WTC11 (cell line): ENCODE data around the gene NRXN2. TPM values are rescaled to one million over a fixed set of nuclear protein-coding genes. Genes with fewer than 3 reads are reported as not detected.
A peak's percentile ranks its signal among the peaks of the same experiment; 100 is the strongest.

Experiments used
- ATAC-seq: fragments of 200-7000 bp; cut with Tn5 transposase; 2 replicates; pipeline ENCODE4 v1.10.0; 2021; ENCODE audit warnings: mild to moderate bottlenecking, moderate library complexity
- CTCF ChIA-PET: fragments of 300-600 bp; sonication (Branson Sonifier 250); formaldehyde crosslinking; loops from one replicate; lab custom pipeline; 2021; ENCODE audit warnings: antibody characterized with exemption; lab: Charles Lee
- POLR2A ChIA-PET: fragments of 350-600 bp; sonication (Branson Sonifier 250); formaldehyde crosslinking; loops from one replicate; lab custom pipeline; 2021; ENCODE audit warnings: antibody characterized with exemption; lab: Charles Lee
- DNase-seq: peaks from one replicate; pipeline ENCODE4 v3.0.0; 2021; ENCODE audit warnings: low spot score
- H3K27ac Mint-ChIP-seq: 2 replicates; pipeline ENCODE4 v1.8.0; 2021; ENCODE audit warnings: mixed read lengths
- H3K27me3 Mint-ChIP-seq: 2 replicates; pipeline ENCODE4 v1.8.0; 2021; ENCODE audit warnings: low read depth, mild to moderate bottlenecking, moderate library complexity, mixed read lengths
- H3K36me3 Mint-ChIP-seq: 2 replicates; pipeline ENCODE4 v1.8.0; 2021; ENCODE audit warnings: mixed read lengths
- H3K4me1 Mint-ChIP-seq: 2 replicates; pipeline ENCODE4 v1.8.0; 2022; ENCODE audit warnings: mixed read lengths
- H3K4me3 Mint-ChIP-seq: 2 replicates; pipeline ENCODE4 v1.8.0; 2021; ENCODE audit warnings: mild to moderate bottlenecking, moderate library complexity, mixed read lengths
- H3K9me3 Mint-ChIP-seq: 2 replicates; pipeline ENCODE4 v1.8.0; 2021; ENCODE audit warnings: mixed read lengths
- ATF1 ChIP-seq: sonication (generic); formaldehyde crosslinking; IDR thresholded peaks from 2 replicates; pipeline ENCODE4 v1.8.1; 2023; ENCODE audit warnings: mild to moderate bottlenecking, moderate library complexity, missing genetic modification reagents
- CREB1 ChIP-seq: sonication (generic); formaldehyde crosslinking; IDR thresholded peaks from 2 replicates; pipeline ENCODE4 v1.8.0; 2023; ENCODE audit warnings: mild to moderate bottlenecking, missing genetic modification reagents
- EMX1 ChIP-seq: fragments of 250-450 bp; sonication (Bioruptor Pico); IDR thresholded peaks from 2 replicates; pipeline ENCODE4 v1.8.0; 2021; ENCODE audit warnings: mild to moderate bottlenecking
- ESRRA ChIP-seq: sonication (generic); formaldehyde crosslinking; IDR thresholded peaks from 2 replicates; pipeline ENCODE4 v1.8.1; 2022; ENCODE audit warnings: mild to moderate bottlenecking, missing genetic modification reagents, borderline replicate concordance
- ETV6 ChIP-seq: sonication (generic); formaldehyde crosslinking; IDR thresholded peaks from 2 replicates; pipeline ENCODE4 v1.8.1; 2022; ENCODE audit warnings: mild to moderate bottlenecking, missing genetic modification reagents
- FOXK1 ChIP-seq: sonication (generic); formaldehyde crosslinking; IDR thresholded peaks from 2 replicates; pipeline ENCODE4 v1.8.0; 2022; ENCODE audit warnings: mild to moderate bottlenecking, moderate library complexity, missing genetic modification reagents
- GABPB1 ChIP-seq: sonication (generic); formaldehyde crosslinking; IDR thresholded peaks from 2 replicates; pipeline ENCODE4 v1.8.1; 2023; ENCODE audit warnings: mild to moderate bottlenecking, missing genetic modification reagents
- JUN ChIP-seq: sonication (generic); formaldehyde crosslinking; IDR thresholded peaks from 2 replicates; pipeline ENCODE4 v1.8.0; 2023; ENCODE audit warnings: mild to moderate bottlenecking, missing genetic modification reagents
- NFATC4 ChIP-seq: fragments of 250-450 bp; sonication (Bioruptor Pico); IDR thresholded peaks from 2 replicates; pipeline ENCODE4 v1.9.0; 2021; ENCODE audit warnings: mild to moderate bottlenecking
- SMAD3 ChIP-seq: sonication (generic); formaldehyde crosslinking; IDR thresholded peaks from 2 replicates; pipeline ENCODE4 v1.8.0; 2022; ENCODE audit warnings: missing genetic modification reagents, mild to moderate bottlenecking, borderline replicate concordance
- SOX15 ChIP-seq: fragments of 250-450 bp; sonication (Bioruptor Pico); IDR thresholded peaks from 2 replicates; pipeline ENCODE4 v1.9.0; 2021; ENCODE audit warnings: mild to moderate bottlenecking
- TP53 ChIP-seq: sonication (generic); formaldehyde crosslinking; IDR thresholded peaks from 2 replicates; pipeline ENCODE4 v1.8.1; 2023; ENCODE audit warnings: mild to moderate bottlenecking, missing genetic modification reagents
- ZNF263 ChIP-seq: sonication (generic); formaldehyde crosslinking; IDR thresholded peaks from 2 replicates; pipeline ENCODE4 v1.8.1; 2022; ENCODE audit warnings: low read depth, mild to moderate bottlenecking, moderate library complexity, missing genetic modification reagents
- ZNF423 ChIP-seq: fragments of 250-450 bp; sonication (Bioruptor Pico); IDR thresholded peaks from 2 replicates; pipeline ENCODE4 v2.1.2; 2022; ENCODE audit warnings: mild to moderate bottlenecking, moderate library complexity
- total RNA-seq: library from RNA; stranded (reverse); gene quantifications from 3 replicates; pipeline ENCODE4 v1.2.3, GENCODE V29; 2021
- TF ChIP-seq, protein P1 (sequence below): sonication (generic); formaldehyde crosslinking; IDR thresholded peaks from 2 replicates; pipeline ENCODE4 v1.8.1; 2022; ENCODE audit warnings: mild to moderate bottlenecking, missing genetic modification reagents, moderate library complexity, borderline replicate concordance
- TF ChIP-seq, protein P2 (sequence below): sonication (generic); formaldehyde crosslinking; IDR thresholded peaks from 2 replicates; pipeline ENCODE4 v1.8.1; 2023; ENCODE audit warnings: mild to moderate bottlenecking, missing genetic modification reagents
- TF ChIP-seq, protein P3 (sequence below): sonication (generic); formaldehyde crosslinking; IDR thresholded peaks from 2 replicates; pipeline ENCODE4 v1.8.1; 2022; ENCODE audit warnings: missing genetic modification reagents, borderline replicate concordance
- TF ChIP-seq, protein P4 (sequence below): sonication (generic); formaldehyde crosslinking; IDR thresholded peaks from 2 replicates; pipeline ENCODE4 v1.8.1; 2023; ENCODE audit warnings: mild to moderate bottlenecking, missing genetic modification reagents, borderline replicate concordance
- TF ChIP-seq, protein P5 (sequence below): sonication (generic); formaldehyde crosslinking; IDR thresholded peaks from 2 replicates; pipeline ENCODE4 v1.8.0; 2022; ENCODE audit warnings: mild to moderate bottlenecking, missing genetic modification reagents
- TF ChIP-seq, protein P6 (sequence below): sonication (generic); formaldehyde crosslinking; IDR thresholded peaks from 2 replicates; pipeline ENCODE4 v1.8.0; 2023; ENCODE audit warnings: mild to moderate bottlenecking, missing genetic modification reagents

The NRXN2 gene
- total RNA-seq, 1 experiment from 2014 or later: 8.6 TPM

DNA sequence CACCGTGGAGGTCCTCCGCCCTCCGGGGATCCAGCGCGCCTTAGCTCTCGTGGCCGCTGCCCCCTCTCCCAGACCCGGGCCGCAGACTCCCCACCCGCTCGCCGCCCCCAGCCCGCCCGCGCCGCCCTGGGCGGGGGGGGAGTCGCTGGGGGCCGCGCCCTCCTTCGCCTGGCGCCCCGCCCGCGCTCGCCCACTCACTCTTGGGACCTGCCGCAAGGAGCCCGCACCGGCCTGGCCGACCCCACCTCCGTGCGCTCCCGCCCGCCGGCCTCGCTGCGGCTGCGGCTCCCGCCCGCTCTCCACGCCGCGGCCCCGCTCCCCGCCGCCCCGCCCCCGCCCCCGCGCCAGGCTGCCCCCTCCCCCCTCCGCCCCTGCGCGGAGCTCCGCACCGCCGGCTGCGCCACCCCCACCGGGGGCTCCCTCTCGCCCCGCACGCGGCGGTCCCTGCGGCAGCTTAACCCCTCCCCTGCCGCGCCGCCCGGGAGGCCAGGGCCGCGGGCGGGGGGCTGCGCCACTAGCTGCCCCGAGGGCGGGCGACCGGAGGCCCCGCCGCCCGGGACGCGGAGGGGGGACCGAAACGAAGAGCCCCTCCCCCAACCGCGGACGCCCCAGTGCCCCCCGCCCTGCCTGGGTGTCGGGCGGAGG is 21.7 kb upstream of the NRXN2 start:
- Mint-ChIP-seq H3K9me3 (no peaks in the 10 kb centered on the region), H3K4me3 (peak overlapping the region; percentile 82), H3K36me3 (no peaks in the 10 kb centered on the region), H3K27me3 (peaks cover 32% of the 10 kb centered on the region), H3K27ac (no peak overlapping the region), H3K4me1 (peaks cover 32% of the 10 kb centered on the region)
- DNase-seq (no peak), ATAC-seq (no peak)
- POLR2A ChIA-PET: interaction anchor here (0.9 to 2.6 kb wide), 5 partner anchors 15 to 34 kb away, joined by 4 to 8 read pairs (median 7); partner anchors contain the start of genes PYGM and SF1
- 0 out of 2 replicates have a peak, but pooled peaks have one; percentile 5 for TF ChIP-seq ZNF423 (CRISPR knock-in tag)
- TF ChIP-seq GABPB1: no peak
- TF ChIP-seq, all 79 proteins: peak for 1
- CTCF ChIA-PET: interaction anchor here (0.6 to 8.6 kb wide), 26 partner anchors 9 to 404 kb away, joined by 3 to 150 read pairs (median 6); partner anchors contain the start of genes MAP4K2, NRXN2, PYGM and SF1

DNA sequence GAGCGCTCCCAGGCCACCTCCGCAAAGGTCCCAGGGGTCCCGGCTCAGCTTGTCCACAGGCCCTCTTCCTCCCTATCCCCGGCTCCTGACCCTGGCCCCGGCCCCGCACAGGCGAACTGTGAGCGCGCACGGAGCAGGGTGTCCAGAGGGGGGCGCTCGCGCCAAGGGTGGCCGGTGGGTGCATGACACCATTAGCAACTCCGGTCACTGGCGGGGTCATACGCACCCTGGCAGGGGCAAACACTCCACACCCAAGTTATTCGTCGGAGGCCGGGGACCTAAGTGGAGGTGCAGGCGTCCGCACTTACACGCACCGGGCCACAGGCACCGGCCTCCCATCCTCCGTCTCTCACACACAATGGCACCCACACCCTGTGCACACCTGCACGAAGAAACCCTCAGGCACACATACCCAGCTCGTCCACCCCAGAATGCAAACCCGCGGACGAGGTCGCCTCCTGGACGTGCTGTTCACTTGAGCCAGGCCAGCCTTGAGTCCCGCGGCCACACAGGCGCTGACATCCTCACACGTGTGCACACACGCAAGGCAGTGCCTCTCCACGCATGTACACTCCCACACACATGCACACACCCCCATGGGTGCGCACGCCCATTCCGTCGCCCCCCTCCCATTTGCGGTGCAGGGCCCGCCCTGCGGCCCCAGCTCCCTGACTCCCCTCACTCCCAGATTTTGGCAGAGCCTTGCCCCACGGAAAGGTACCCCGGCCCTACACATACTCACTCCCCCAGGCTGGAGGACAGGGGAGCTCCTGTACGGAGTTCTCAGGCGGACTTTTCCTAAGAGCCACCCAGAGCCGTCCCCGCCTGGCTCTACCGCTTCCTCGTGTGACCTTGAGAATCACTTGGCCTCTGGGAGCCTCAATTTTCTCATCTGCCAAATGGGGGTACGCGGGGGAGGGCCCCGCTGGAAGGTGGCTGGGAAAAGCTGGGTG is 20.9 kb upstream of the NRXN2 start, which contains the start of gene RASGRP2:
TSS of gene RASGRP2 (minus strand) at position 552 of the 953 bp plus-strand sequence. CDS start 1,276 bp downstream, outside the sequence.
- no peaks in the 10 kb centered on the region for H3K9me3 Mint-ChIP-seq
- peaks cover 37% of the 10 kb centered on the region for H3K27me3 Mint-ChIP-seq
- H3K36me3 Mint-ChIP-seq: 0 out of 2 replicates have a peak, but pooled peaks cover 3% of the 10 kb centered on the region
- POLR2A ChIA-PET: interaction anchor here (0.9 to 2.6 kb wide), 6 partner anchors 14 to 35 kb away, joined by 3 to 8 read pairs (median 6); partner anchors contain the start of genes PYGM and SF1
- CTCF ChIA-PET: interaction anchor here (0.6 to 8.6 kb wide), 42 partner anchors 8 to 453 kb away, joined by 3 to 150 read pairs (median 6); partner anchors contain the start of genes BATF2, MAP4K2, NRXN2 and PYGM
- peaks cover 39% of the 10 kb centered on the region for H3K4me1 Mint-ChIP-seq
- H3K4me3 Mint-ChIP-seq: peak within 1 kb of the TSS; percentile 69
- ATAC-seq: peak; percentile 19
- peak; percentile 85 for DNase-seq
- peak within 1 kb of the TSS; percentile 6; the same call in 1 of the 2 replicates for H3K27ac Mint-ChIP-seq
- TF ChIP-seq NFATC4 (CRISPR knock-in tag) (no peak), CREB1 (no peak), EMX1 (CRISPR knock-in tag) (no peak), ESRRA (0 out of 2 replicates have a peak, but pooled peaks have one; percentile 58), ETV6 (CRISPR knock-in tag) (no peak), TP53 (CRISPR knock-in tag) (no peak), JUN (no peak), FOXK1 (CRISPR knock-in tag) (no peak), SMAD3 (CRISPR knock-in tag) (no peak), SOX15 (no peak), ZNF263 (CRISPR knock-in tag) (no peak), ATF1 (no peak)
- TF ChIP-seq, protein P1, sequence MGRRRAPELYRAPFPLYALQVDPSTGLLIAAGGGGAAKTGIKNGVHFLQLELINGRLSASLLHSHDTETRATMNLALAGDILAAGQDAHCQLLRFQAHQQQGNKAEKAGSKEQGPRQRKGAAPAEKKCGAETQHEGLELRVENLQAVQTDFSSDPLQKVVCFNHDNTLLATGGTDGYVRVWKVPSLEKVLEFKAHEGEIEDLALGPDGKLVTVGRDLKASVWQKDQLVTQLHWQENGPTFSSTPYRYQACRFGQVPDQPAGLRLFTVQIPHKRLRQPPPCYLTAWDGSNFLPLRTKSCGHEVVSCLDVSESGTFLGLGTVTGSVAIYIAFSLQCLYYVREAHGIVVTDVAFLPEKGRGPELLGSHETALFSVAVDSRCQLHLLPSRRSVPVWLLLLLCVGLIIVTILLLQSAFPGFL (CRISPR knock-in tag): no peak
- TF ChIP-seq, protein P2, sequence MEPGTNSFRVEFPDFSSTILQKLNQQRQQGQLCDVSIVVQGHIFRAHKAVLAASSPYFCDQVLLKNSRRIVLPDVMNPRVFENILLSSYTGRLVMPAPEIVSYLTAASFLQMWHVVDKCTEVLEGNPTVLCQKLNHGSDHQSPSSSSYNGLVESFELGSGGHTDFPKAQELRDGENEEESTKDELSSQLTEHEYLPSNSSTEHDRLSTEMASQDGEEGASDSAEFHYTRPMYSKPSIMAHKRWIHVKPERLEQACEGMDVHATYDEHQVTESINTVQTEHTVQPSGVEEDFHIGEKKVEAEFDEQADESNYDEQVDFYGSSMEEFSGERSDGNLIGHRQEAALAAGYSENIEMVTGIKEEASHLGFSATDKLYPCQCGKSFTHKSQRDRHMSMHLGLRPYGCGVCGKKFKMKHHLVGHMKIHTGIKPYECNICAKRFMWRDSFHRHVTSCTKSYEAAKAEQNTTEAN (CRISPR knock-in tag): 0 out of 2 replicates have a peak, but pooled peaks have one; percentile 20
- TF ChIP-seq, protein P3, sequence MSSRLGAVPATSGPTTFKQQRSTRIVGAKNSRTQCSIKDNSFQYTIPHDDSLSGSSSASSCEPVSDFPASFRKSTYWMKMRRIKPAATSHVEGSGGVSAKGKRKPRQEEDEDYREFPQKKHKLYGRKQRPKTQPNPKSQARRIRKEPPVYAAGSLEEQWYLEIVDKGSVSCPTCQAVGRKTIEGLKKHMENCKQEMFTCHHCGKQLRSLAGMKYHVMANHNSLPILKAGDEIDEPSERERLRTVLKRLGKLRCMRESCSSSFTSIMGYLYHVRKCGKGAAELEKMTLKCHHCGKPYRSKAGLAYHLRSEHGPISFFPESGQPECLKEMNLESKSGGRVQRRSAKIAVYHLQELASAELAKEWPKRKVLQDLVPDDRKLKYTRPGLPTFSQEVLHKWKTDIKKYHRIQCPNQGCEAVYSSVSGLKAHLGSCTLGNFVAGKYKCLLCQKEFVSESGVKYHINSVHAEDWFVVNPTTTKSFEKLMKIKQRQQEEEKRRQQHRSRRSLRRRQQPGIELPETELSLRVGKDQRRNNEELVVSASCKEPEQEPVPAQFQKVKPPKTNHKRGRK: no peak
- TF ChIP-seq, protein P4, sequence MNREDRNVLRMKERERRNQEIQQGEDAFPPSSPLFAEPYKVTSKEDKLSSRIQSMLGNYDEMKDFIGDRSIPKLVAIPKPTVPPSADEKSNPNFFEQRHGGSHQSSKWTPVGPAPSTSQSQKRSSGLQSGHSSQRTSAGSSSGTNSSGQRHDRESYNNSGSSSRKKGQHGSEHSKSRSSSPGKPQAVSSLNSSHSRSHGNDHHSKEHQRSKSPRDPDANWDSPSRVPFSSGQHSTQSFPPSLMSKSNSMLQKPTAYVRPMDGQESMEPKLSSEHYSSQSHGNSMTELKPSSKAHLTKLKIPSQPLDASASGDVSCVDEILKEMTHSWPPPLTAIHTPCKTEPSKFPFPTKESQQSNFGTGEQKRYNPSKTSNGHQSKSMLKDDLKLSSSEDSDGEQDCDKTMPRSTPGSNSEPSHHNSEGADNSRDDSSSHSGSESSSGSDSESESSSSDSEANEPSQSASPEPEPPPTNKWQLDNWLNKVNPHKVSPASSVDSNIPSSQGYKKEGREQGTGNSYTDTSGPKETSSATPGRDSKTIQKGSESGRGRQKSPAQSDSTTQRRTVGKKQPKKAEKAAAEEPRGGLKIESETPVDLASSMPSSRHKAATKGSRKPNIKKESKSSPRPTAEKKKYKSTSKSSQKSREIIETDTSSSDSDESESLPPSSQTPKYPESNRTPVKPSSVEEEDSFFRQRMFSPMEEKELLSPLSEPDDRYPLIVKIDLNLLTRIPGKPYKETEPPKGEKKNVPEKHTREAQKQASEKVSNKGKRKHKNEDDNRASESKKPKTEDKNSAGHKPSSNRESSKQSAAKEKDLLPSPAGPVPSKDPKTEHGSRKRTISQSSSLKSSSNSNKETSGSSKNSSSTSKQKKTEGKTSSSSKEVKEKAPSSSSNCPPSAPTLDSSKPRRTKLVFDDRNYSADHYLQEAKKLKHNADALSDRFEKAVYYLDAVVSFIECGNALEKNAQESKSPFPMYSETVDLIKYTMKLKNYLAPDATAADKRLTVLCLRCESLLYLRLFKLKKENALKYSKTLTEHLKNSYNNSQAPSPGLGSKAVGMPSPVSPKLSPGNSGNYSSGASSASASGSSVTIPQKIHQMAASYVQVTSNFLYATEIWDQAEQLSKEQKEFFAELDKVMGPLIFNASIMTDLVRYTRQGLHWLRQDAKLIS (CRISPR knock-in tag): no peak
- TF ChIP-seq, protein P5, sequence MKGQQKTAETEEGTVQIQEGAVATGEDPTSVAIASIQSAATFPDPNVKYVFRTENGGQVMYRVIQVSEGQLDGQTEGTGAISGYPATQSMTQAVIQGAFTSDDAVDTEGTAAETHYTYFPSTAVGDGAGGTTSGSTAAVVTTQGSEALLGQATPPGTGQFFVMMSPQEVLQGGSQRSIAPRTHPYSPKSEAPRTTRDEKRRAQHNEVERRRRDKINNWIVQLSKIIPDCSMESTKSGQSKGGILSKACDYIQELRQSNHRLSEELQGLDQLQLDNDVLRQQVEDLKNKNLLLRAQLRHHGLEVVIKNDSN (CRISPR knock-in tag): no peak
- TF ChIP-seq, protein P6, sequence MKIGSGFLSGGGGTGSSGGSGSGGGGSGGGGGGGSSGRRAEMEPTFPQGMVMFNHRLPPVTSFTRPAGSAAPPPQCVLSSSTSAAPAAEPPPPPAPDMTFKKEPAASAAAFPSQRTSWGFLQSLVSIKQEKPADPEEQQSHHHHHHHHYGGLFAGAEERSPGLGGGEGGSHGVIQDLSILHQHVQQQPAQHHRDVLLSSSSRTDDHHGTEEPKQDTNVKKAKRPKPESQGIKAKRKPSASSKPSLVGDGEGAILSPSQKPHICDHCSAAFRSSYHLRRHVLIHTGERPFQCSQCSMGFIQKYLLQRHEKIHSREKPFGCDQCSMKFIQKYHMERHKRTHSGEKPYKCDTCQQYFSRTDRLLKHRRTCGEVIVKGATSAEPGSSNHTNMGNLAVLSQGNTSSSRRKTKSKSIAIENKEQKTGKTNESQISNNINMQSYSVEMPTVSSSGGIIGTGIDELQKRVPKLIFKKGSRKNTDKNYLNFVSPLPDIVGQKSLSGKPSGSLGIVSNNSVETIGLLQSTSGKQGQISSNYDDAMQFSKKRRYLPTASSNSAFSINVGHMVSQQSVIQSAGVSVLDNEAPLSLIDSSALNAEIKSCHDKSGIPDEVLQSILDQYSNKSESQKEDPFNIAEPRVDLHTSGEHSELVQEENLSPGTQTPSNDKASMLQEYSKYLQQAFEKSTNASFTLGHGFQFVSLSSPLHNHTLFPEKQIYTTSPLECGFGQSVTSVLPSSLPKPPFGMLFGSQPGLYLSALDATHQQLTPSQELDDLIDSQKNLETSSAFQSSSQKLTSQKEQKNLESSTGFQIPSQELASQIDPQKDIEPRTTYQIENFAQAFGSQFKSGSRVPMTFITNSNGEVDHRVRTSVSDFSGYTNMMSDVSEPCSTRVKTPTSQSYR (CRISPR knock-in tag): no peak; the same call in 1 of the 2 replicates
